NCI-H1436 treated with DMSO at 0.1 percent for 48 hours (cell line): ENCODE data around the gene ABCC5.
"Not testable (repeated sequence)": the region's sequence is repeated elsewhere in the genome, so short reads cannot be mapped to it uniquely, and the experiment has no call there.

Source experiments
- DNase-seq: peaks from one replicate; lab custom pipeline; 2025; lab: John Stamatoyannopoulos, UW

Gene ABCC5

GRCh38 chr3:183892610-183893214 lies 125.0 kb downstream of the ABCC5 start:
- no peak for DNase-seq

GRCh38 chr3:183885766-183886165 lies 131.9 kb downstream of the ABCC5 start:
- no peak for DNase-seq

GRCh38 chr3:183884427-183885296 lies 133.0 kb downstream of the ABCC5 start, which contains the start of gene PARL:
TSS of gene PARL (minus strand) at chr3:183884880. CDS start at chr3:183884846, 34 bp downstream.
- peak; percentile 77 for DNase-seq

GRCh38 chr3:183884097-183884426 lies 133.6 kb downstream of the ABCC5 start:
- DNase-seq = no peak

- DNase-seq = no peak
Measured at GRCh38 chr3:183883291-183884096, 134.2 kb downstream of the ABCC5 start.

GRCh38 chr3:183880121-183880520 lies 137.6 kb downstream of the ABCC5 start:
- no peak for DNase-seq

- DNase-seq = no peak
Measured at GRCh38 chr3:183879243-183879642, 138.4 kb downstream of the ABCC5 start.

GRCh38 chr3:183878071-183878470 lies 139.6 kb downstream of the ABCC5 start:
- DNase-seq = no peak

- DNase-seq = not testable (repeated sequence)
Measured at GRCh38 chr3:183877227-183877626, 140.5 kb downstream of the ABCC5 start.

- DNase-seq = no peak
Measured at GRCh38 chr3:183875411-183875810, 142.3 kb downstream of the ABCC5 start.

- DNase-seq = no peak
Measured at GRCh38 chr3:183873914-183874313, 143.8 kb downstream of the ABCC5 start.

GRCh38 chr3:183871541-183871940 lies 146.1 kb downstream of the ABCC5 start:
- DNase-seq = no peak

- no peak for DNase-seq
Measured at GRCh38 chr3:183870563-183870962, 147.1 kb downstream of the ABCC5 start.
